WTC11 (cell line): ENCODE results near the gene CROCC2. TPM values are rescaled to one million over a fixed set of nuclear protein-coding genes. Genes with fewer than 3 reads are reported as not detected.

Experiments
- ATAC-seq: fragments of 200-7000 bp; cut with Tn5 transposase; 2 replicates; pipeline ENCODE4 v1.10.0; 2021; ENCODE audit warnings: mild to moderate bottlenecking, moderate library complexity
- CTCF ChIA-PET: fragments of 300-600 bp; sonication (Branson Sonifier 250); formaldehyde crosslinking; loops from one replicate; lab custom pipeline; 2021; ENCODE audit warnings: antibody characterized with exemption; lab: Charles Lee
- POLR2A ChIA-PET: fragments of 350-600 bp; sonication (Branson Sonifier 250); formaldehyde crosslinking; loops from one replicate; lab custom pipeline; 2021; ENCODE audit warnings: antibody characterized with exemption; lab: Charles Lee
- DNase-seq: peaks from one replicate; pipeline ENCODE4 v3.0.0; 2021; ENCODE audit warnings: low spot score
- H3K27ac Mint-ChIP-seq: 2 replicates; pipeline ENCODE4 v1.8.0; 2021; ENCODE audit warnings: mixed read lengths
- H3K27me3 Mint-ChIP-seq: 2 replicates; pipeline ENCODE4 v1.8.0; 2021; ENCODE audit warnings: low read depth, mild to moderate bottlenecking, moderate library complexity, mixed read lengths
- H3K36me3 Mint-ChIP-seq: 2 replicates; pipeline ENCODE4 v1.8.0; 2021; ENCODE audit warnings: mixed read lengths
- H3K4me1 Mint-ChIP-seq: 2 replicates; pipeline ENCODE4 v1.8.0; 2022; ENCODE audit warnings: mixed read lengths
- H3K4me3 Mint-ChIP-seq: 2 replicates; pipeline ENCODE4 v1.8.0; 2021; ENCODE audit warnings: mild to moderate bottlenecking, moderate library complexity, mixed read lengths
- H3K9me3 Mint-ChIP-seq: 2 replicates; pipeline ENCODE4 v1.8.0; 2021; ENCODE audit warnings: mixed read lengths
- CREM ChIP-seq: sonication (generic); formaldehyde crosslinking; IDR thresholded peaks from 2 replicates; pipeline ENCODE4 v1.8.1; 2022; ENCODE audit warnings: mild to moderate bottlenecking, missing genetic modification reagents, moderate library complexity
- GABPB1 ChIP-seq: sonication (generic); formaldehyde crosslinking; IDR thresholded peaks from 2 replicates; pipeline ENCODE4 v1.8.1; 2023; ENCODE audit warnings: mild to moderate bottlenecking, missing genetic modification reagents
- GTF2I ChIP-seq: fragments of 250-450 bp; sonication (Bioruptor Pico); conservative IDR thresholded peaks from 2 replicates; pipeline ENCODE4 v1.4.0; 2021; ENCODE audit warnings: mild to moderate bottlenecking
- HMGA2 ChIP-seq: fragments of 250-450 bp; sonication (Bioruptor Pico); IDR thresholded peaks from 2 replicates; pipeline ENCODE4 v1.4.0; 2021; ENCODE audit warnings: mild to moderate bottlenecking, moderate library complexity
- IRF2 ChIP-seq: sonication (generic); formaldehyde crosslinking; IDR thresholded peaks from 2 replicates; pipeline ENCODE4 v1.8.0; 2022; ENCODE audit warnings: low read depth, missing genetic modification reagents, borderline replicate concordance
- NFYB ChIP-seq: sonication (generic); formaldehyde crosslinking; conservative IDR thresholded peaks from 2 replicates; pipeline ENCODE4 v1.8.0; 2022; ENCODE audit warnings: low read depth, missing genetic modification reagents
- OVOL2 ChIP-seq: fragments of 250-450 bp; sonication (Bioruptor Pico); IDR thresholded peaks from 2 replicates; pipeline ENCODE4 v1.9.0; 2021; ENCODE audit warnings: mild to moderate bottlenecking, borderline replicate concordance
- PRRX2 ChIP-seq: fragments of 250-450 bp; sonication (Bioruptor Pico); IDR thresholded peaks from 2 replicates; pipeline ENCODE4 v1.8.0; 2021; ENCODE audit warnings: mild to moderate bottlenecking
- TCF7 ChIP-seq: sonication (generic); formaldehyde crosslinking; IDR thresholded peaks from 2 replicates; pipeline ENCODE4 v1.8.0; 2022; ENCODE audit warnings: mild to moderate bottlenecking, low read depth, missing genetic modification reagents, moderate library complexity
- TEAD1 ChIP-seq: sonication (generic); formaldehyde crosslinking; IDR thresholded peaks from 2 replicates; pipeline ENCODE4 v1.8.0; 2022; ENCODE audit warnings: mild to moderate bottlenecking, missing genetic modification reagents
- TP53 ChIP-seq: sonication (generic); formaldehyde crosslinking; IDR thresholded peaks from 2 replicates; pipeline ENCODE4 v1.8.1; 2023; ENCODE audit warnings: mild to moderate bottlenecking, missing genetic modification reagents
- ZNF263 ChIP-seq: sonication (generic); formaldehyde crosslinking; IDR thresholded peaks from 2 replicates; pipeline ENCODE4 v1.8.1; 2022; ENCODE audit warnings: low read depth, mild to moderate bottlenecking, moderate library complexity, missing genetic modification reagents
- ZNF416 ChIP-seq: fragments of 250-450 bp; sonication (Bioruptor Pico); IDR thresholded peaks from 2 replicates; pipeline ENCODE4 v1.9.0; 2021; ENCODE audit warnings: mild to moderate bottlenecking, inconsistent platforms
- total RNA-seq: library from RNA; stranded (reverse); gene quantifications from 3 replicates; pipeline ENCODE4 v1.2.3, GENCODE V29; 2021
- TF ChIP-seq, protein P1 (sequence below): sonication (generic); formaldehyde crosslinking; IDR thresholded peaks from 2 replicates; pipeline ENCODE4 v1.8.0; 2022; ENCODE audit warnings: missing genetic modification reagents
- TF ChIP-seq, protein P2 (sequence below): sonication (generic); formaldehyde crosslinking; IDR thresholded peaks from 2 replicates; pipeline ENCODE4 v1.8.1; 2022; ENCODE audit warnings: low read depth, mild to moderate bottlenecking, moderate library complexity, missing genetic modification reagents, borderline replicate concordance
- TF ChIP-seq, protein P3 (sequence below): fragments of 200-600 bp; IDR thresholded peaks from 2 replicates; pipeline ENCODE4 v1.8.0; 2022; ENCODE audit warnings: antibody characterized with exemption
- TF ChIP-seq, protein P4 (sequence below): fragments of 250-450 bp; sonication (Bioruptor Pico); IDR thresholded peaks from 2 replicates; pipeline ENCODE4 v1.8.0; 2021; ENCODE audit warnings: mild to moderate bottlenecking
- TF ChIP-seq, protein P5 (sequence below): fragments of 250-450 bp; sonication (Bioruptor Pico); conservative IDR thresholded peaks from 2 replicates; pipeline ENCODE4 v1.9.0; 2021; ENCODE audit warnings: mild to moderate bottlenecking

The CROCC2 gene
- total RNA-seq, 1 experiment from 2014 or later: not detected

DNA sequence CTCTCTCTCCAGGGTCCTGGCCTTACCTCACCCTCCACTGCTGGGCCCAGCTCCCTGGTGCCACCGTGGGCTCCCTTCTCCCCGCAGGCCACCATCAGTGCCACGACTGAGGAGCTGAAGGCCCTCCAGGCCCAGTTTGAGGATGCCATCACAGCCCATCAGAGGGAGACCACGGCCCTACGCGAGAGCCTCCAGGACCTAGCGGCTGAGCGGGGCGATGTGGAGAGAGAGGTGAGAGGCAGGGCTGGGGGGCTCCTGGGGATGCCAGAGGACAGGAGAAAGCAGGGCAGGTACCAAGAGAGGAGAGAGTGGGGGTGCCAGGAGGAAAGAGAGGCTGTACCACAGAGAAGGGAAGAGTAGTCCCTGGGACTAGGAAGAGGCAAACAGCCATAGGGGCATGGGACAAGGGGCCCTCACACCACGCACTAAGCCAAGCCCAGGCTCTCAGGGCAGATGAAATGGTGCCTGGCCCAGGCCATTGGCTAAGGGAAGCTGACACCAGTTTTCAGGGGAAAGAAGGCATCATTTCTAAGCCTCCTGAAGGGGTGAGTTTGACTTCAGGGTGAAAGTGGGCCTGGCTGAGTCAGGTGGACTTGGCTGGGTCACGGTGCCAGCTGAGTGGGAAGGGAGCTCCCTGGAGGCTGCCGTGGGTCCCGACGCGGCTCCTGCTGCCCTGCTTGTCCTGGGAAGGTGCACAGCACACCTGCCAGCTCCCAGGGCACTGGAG, 53.2 kb downstream of the CROCC2 start (continued):
- TF ChIP-seq, protein P1, sequence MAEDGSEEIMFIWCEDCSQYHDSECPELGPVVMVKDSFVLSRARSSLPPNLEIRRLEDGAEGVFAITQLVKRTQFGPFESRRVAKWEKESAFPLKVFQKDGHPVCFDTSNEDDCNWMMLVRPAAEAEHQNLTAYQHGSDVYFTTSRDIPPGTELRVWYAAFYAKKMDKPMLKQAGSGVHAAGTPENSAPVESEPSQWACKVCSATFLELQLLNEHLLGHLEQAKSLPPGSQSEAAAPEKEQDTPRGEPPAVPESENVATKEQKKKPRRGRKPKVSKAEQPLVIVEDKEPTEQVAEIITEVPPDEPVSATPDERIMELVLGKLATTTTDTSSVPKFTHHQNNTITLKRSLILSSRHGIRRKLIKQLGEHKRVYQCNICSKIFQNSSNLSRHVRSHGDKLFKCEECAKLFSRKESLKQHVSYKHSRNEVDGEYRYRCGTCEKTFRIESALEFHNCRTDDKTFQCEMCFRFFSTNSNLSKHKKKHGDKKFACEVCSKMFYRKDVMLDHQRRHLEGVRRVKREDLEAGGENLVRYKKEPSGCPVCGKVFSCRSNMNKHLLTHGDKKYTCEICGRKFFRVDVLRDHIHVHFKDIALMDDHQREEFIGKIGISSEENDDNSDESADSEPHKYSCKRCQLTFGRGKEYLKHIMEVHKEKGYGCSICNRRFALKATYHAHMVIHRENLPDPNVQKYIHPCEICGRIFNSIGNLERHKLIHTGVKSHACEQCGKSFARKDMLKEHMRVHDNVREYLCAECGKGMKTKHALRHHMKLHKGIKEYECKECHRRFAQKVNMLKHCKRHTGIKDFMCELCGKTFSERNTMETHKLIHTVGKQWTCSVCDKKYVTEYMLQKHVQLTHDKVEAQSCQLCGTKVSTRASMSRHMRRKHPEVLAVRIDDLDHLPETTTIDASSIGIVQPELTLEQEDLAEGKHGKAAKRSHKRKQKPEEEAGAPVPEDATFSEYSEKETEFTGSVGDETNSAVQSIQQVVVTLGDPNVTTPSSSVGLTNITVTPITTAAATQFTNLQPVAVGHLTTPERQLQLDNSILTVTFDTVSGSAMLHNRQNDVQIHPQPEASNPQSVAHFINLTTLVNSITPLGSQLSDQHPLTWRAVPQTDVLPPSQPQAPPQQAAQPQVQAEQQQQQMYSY (CRISPR knock-in tag): no peak
- TF ChIP-seq HMGA2 (CRISPR knock-in tag) (no peak), PRRX2 (no peak), NFYB (CRISPR knock-in tag) (no peak)
- TF ChIP-seq, all 79 proteins: peak for 0

DNA sequence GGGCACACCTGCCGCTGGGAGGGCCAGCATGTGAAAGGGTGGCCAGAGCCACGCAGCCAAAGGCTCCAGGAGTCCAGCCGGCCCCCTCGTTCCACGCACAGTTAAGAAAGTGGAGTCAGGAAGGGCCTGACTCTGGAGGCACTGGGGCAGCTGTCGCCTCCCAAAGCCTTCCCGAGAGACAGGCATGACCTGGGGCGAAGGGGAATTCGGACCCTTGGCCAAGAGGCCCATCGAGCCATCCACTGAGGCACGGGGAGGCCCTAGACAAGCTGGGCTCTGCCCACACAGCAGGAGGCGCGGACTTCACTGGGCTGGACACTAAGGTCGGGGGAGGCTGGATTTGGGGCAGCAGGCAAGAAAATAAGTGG, 53.8 kb downstream of the CROCC2 start:
- no peaks in the 10 kb centered on the region for H3K9me3 Mint-ChIP-seq
- H3K36me3 Mint-ChIP-seq: no peaks in the 10 kb centered on the region
- DNase-seq: no peak
- no peak for TF ChIP-seq TP53 (CRISPR knock-in tag)
- TF ChIP-seq NFYB (CRISPR knock-in tag): no peak
- TF ChIP-seq, protein P2, sequence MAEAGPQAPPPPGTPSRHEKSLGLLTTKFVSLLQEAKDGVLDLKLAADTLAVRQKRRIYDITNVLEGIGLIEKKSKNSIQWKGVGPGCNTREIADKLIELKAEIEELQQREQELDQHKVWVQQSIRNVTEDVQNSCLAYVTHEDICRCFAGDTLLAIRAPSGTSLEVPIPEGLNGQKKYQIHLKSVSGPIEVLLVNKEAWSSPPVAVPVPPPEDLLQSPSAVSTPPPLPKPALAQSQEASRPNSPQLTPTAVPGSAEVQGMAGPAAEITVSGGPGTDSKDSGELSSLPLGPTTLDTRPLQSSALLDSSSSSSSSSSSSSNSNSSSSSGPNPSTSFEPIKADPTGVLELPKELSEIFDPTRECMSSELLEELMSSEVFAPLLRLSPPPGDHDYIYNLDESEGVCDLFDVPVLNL (CRISPR knock-in tag): no peak
- no peak for TF ChIP-seq ZNF263 (CRISPR knock-in tag)
- TF ChIP-seq, protein P3, sequence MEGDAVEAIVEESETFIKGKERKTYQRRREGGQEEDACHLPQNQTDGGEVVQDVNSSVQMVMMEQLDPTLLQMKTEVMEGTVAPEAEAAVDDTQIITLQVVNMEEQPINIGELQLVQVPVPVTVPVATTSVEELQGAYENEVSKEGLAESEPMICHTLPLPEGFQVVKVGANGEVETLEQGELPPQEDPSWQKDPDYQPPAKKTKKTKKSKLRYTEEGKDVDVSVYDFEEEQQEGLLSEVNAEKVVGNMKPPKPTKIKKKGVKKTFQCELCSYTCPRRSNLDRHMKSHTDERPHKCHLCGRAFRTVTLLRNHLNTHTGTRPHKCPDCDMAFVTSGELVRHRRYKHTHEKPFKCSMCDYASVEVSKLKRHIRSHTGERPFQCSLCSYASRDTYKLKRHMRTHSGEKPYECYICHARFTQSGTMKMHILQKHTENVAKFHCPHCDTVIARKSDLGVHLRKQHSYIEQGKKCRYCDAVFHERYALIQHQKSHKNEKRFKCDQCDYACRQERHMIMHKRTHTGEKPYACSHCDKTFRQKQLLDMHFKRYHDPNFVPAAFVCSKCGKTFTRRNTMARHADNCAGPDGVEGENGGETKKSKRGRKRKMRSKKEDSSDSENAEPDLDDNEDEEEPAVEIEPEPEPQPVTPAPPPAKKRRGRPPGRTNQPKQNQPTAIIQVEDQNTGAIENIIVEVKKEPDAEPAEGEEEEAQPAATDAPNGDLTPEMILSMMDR: no peak
- no peak for TF ChIP-seq GABPB1 (CRISPR knock-in tag)
- TF ChIP-seq TCF7 (CRISPR knock-in tag): no peak
- TF ChIP-seq IRF2: no peak
- TF ChIP-seq ZNF416 (CRISPR knock-in tag): no peak
- TF ChIP-seq CREM (CRISPR knock-in tag): no peak
- no peak for TF ChIP-seq TEAD1 (CRISPR knock-in tag)
- TF ChIP-seq, protein P4, sequence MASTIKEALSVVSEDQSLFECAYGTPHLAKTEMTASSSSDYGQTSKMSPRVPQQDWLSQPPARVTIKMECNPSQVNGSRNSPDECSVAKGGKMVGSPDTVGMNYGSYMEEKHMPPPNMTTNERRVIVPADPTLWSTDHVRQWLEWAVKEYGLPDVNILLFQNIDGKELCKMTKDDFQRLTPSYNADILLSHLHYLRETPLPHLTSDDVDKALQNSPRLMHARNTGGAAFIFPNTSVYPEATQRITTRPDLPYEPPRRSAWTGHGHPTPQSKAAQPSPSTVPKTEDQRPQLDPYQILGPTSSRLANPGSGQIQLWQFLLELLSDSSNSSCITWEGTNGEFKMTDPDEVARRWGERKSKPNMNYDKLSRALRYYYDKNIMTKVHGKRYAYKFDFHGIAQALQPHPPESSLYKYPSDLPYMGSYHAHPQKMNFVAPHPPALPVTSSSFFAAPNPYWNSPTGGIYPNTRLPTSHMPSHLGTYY (CRISPR knock-in tag): no peak
- TF ChIP-seq GTF2I: no peak
- TF ChIP-seq, protein P5, sequence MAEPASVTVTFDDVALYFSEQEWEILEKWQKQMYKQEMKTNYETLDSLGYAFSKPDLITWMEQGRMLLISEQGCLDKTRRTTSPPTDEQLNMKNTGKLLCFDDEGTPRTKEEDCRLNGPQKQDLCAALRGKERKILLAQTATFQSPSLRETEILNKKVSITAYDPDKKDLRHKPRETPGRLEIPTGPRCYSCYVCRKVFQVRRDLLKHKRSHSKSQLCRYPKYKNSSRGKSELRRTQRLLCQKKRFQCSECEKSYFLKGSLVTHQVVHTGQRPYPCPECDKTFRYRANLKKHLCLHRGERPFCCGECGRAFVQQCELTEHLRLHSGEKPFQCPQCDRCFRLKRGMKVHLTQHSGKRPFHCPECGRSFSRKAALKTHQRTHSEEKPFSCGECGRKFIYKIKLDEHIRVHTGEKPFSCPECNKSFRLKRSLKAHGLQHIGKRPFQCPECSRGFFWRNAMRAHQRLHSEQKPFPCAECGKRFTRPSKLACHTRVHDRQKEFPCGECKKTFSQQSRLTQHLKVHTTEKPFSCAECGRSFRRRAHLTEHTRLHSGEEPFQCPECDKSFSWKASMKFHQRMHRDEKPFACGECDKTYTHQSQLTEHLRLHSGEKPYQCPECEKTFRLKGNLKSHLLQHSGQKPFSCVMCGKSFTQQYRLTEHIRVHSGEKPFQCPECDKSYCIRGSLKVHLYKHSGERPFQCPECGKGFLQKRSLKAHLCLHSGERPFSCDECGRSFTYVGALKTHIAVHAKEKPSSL: no peak
- no peak for TF ChIP-seq OVOL2 (CRISPR knock-in tag)
- no peak overlapping the region; the same call in 1 of the 2 replicates for H3K27ac Mint-ChIP-seq
- no peak overlapping the region for H3K4me3 Mint-ChIP-seq
- ATAC-seq: no peak
- CTCF ChIA-PET: no interaction called here
- peaks cover 7% of the 10 kb centered on the region; the same call in 1 of the 2 replicates for H3K4me1 Mint-ChIP-seq
- no peaks in the 10 kb centered on the region for H3K27me3 Mint-ChIP-seq
- POLR2A ChIA-PET: no interaction called here
